ENCODE results near the gene LCE1F.

Gene LCE1F, protein sequence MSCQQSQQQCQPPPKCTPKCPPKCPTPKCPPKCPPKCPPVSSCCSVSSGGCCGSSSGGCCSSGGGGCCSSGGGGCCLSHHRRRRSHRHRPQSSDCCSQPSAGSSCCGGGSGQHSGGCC

DNA sequence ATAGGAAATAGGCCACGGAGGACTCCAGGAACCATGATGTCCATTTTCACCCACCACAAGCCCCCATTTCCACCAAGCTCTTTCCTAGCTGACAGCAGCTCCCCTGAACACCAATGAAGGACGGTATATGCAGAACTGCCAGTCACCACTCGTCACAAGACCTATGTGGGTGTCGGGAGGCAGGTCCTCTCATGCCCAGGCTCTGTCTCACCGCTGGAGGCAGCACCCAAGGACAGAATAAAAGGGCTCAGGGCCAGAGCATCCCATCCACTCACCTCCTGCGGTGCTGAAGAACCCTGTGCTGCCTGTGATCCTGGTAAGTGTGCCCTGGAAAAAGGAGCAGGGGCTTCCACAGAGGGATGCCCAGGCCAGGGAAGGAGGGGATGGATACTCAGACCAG is at the start of gene LCE1F:
Gene LCE1F, plus strand, starts transcription at position 266 of the 400 bp plus-strand sequence. CDS start 1,232 bp downstream, outside the sequence.
- H3K4me1 ChIP-seq (ENCODE audit: control insufficient read depth, insufficient read depth, low read length) = no peaks in the 10 kb centered on the region
- H3K27me3 ChIP-seq (ENCODE audit: control insufficient read depth, insufficient read depth, low read length) = no peaks in the 10 kb centered on the region
- no peak within 1 kb of the TSS for H3K27ac ChIP-seq (ENCODE audit: low read depth, low read length)
- H3K9ac ChIP-seq (ENCODE audit: low read length) = no peak within 1 kb of the TSS
- no peaks in the 10 kb centered on the region for H3K36me3 ChIP-seq (ENCODE audit: control insufficient read depth, insufficient read depth, low read length)
- no peak within 1 kb of the TSS for H3K4me3 ChIP-seq (ENCODE audit: low read length)

DNA sequence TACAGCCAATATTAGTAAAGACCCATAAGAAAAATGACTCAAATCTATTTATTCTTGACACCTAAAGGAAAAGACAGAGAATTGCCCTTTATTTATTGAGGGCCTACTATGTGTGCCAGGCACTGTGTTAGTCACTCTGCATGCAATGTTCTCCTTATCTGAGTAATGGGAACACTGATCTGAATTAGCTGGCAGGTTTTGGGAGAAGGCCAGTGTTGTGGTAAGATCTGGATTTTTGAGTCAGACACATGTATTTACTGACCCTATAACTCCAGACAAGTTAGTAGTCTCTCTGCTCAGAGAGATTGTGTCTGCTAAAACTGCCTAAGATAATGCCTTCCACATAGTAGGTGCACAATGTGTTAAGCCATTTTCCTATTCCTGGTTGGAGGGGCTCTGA is 49.7 kb upstream of the LCE1F start:
- no peaks in the 10 kb centered on the region for H3K4me1 ChIP-seq (ENCODE audit: control insufficient read depth, insufficient read depth, low read length)

DNA sequence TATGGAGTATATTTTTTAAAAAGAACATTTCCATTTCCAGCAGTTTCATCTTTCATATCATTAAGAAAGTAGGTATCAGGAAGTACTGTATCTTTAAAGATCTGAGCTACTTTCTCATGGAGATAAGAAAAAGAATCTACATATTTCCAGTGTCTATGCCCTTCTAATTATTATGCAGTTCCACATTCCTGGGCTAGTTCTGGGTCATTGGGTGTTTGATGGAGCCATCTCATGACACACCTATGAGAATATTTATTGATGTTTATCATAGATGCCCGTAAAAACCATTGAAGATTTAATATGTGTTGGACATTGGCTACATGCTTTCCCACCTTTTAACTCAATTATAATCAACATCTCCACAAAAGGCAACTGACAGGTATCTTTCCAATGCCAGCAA is 46.0 kb upstream of the LCE1F start:
- Histone ChIP-seq H3K4me1 (ENCODE audit: control insufficient read depth, insufficient read depth, low read length) (no peaks in the 10 kb centered on the region), H3K27ac (ENCODE audit: low read depth, low read length) (no peak overlapping the region)

More for the DNA sequence above, 49.7 kb upstream of the LCE1F start:
- Histone ChIP-seq H3K27me3 (ENCODE audit: control insufficient read depth, insufficient read depth, low read length) (no peaks in the 10 kb centered on the region), H3K4me3 (ENCODE audit: low read length) (no peak overlapping the region), H3K27ac (ENCODE audit: low read depth, low read length) (no peak overlapping the region), H3K9ac (ENCODE audit: low read length) (no peak overlapping the region), H3K36me3 (ENCODE audit: control insufficient read depth, insufficient read depth, low read length) (no peaks in the 10 kb centered on the region)

DNA sequence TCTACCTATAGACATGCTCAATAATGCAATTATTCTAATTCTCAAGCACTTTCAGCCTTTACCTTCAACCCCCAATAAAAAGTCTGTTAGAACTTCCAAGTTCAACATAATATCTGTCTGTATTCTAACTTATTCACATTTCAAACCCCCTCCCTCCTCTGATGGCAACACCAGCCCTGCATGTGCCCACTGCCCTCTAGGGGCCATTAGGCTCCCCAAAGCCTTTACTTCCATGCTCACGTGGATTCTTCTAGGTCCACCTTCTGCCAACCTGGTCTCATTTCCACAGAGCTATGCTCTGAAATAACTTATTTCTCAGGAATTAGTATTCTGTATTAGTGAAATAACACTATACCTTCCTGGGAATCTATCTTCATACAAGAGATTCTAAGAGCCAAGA is 39.3 kb upstream of the LCE1F start:
- Histone ChIP-seq H3K36me3 (ENCODE audit: control insufficient read depth, insufficient read depth, low read length) (no peaks in the 10 kb centered on the region), H3K27me3 (ENCODE audit: control insufficient read depth, insufficient read depth, low read length) (no peaks in the 10 kb centered on the region), H3K4me3 (ENCODE audit: low read length) (no peak overlapping the region), H3K4me1 (ENCODE audit: control insufficient read depth, insufficient read depth, low read length) (no peaks in the 10 kb centered on the region), H3K27ac (ENCODE audit: low read depth, low read length) (no peak overlapping the region), H3K9ac (ENCODE audit: low read length) (no peak overlapping the region)

More for the DNA sequence above, 46.0 kb upstream of the LCE1F start:
- no peaks in the 10 kb centered on the region for H3K36me3 ChIP-seq (ENCODE audit: control insufficient read depth, insufficient read depth, low read length)
- H3K4me3 ChIP-seq (ENCODE audit: low read length) = no peak overlapping the region
- H3K9ac ChIP-seq (ENCODE audit: low read length) = no peak overlapping the region
- no peaks in the 10 kb centered on the region for H3K27me3 ChIP-seq (ENCODE audit: control insufficient read depth, insufficient read depth, low read length)

DNA sequence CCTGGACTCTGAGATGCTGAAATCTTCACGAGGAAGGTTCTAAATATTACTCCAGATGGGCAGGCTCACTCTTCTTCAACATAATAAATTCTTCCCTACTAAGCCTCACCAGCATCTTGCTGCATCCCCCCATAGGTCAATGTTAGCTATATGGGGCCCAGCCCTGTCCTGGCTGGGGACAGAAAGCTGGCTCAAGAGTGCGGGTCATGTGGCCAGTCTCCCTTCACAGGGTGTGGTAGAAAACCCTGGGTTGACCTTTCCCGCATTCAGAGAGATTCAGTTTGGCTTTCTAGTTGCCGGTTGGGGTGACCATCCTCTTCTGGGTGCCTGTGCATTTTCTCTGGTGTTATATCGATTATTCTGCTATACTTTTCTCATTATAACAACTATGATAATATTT is 36.9 kb upstream of the LCE1F start:
- no peak overlapping the region for H3K9ac ChIP-seq (ENCODE audit: low read length)

DNA sequence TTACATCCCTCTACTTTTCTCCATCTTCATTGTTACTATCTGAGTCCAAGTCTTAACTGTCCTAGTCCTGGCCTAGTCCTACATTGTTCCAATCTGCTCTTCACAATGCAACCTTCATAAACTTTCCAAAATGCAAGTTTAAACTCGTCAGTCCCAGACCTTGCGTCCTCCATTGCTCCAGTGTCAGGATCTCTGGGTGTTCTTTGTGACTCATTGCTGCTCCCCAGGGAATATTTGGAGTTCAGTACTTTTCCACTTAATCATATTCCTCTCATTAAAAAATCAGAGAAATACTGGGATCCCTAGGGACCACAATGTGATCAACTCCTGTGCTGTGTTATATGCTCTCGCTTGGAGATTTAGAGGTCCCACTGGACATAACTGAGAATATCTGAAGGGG is 35.1 kb upstream of the LCE1F start:
- Histone ChIP-seq H3K27me3 (ENCODE audit: control insufficient read depth, insufficient read depth, low read length) (peaks cover 2% of the 10 kb centered on the region), H3K27ac (ENCODE audit: low read depth, low read length) (no peak overlapping the region)

More for the DNA sequence above, 36.9 kb upstream of the LCE1F start:
- Histone ChIP-seq H3K4me1 (ENCODE audit: control insufficient read depth, insufficient read depth, low read length) (no peaks in the 10 kb centered on the region), H3K27me3 (ENCODE audit: control insufficient read depth, insufficient read depth, low read length) (no peaks in the 10 kb centered on the region), H3K27ac (ENCODE audit: low read depth, low read length) (no peak overlapping the region), H3K36me3 (ENCODE audit: control insufficient read depth, insufficient read depth, low read length) (no peaks in the 10 kb centered on the region), H3K4me3 (ENCODE audit: low read length) (no peak overlapping the region)

DNA sequence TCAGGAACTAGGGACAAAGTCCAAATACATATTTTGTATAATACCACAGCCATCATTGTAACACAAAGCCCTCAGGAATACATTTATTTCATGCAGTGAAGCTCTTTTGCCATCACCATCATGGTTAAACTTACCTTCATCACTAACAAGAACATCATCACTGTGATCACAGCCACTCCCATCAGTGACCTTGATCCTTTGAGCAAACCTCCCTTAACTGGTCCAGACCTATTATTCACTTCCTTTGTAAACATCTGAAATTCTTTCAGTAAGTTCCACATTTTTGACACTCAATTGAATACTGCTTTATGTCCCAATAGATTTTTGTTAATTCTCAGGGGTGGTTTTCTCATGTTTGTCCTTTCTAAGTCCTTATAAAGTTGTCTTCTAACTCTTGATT is 33.3 kb upstream of the LCE1F start:
- H3K27me3 ChIP-seq (ENCODE audit: control insufficient read depth, insufficient read depth, low read length) = peaks cover 2% of the 10 kb centered on the region
- no peak overlapping the region for H3K9ac ChIP-seq (ENCODE audit: low read length)
- no peaks in the 10 kb centered on the region for H3K4me1 ChIP-seq (ENCODE audit: control insufficient read depth, insufficient read depth, low read length)

More for the DNA sequence above, 35.1 kb upstream of the LCE1F start:
- no peaks in the 10 kb centered on the region for H3K4me1 ChIP-seq (ENCODE audit: control insufficient read depth, insufficient read depth, low read length)
- H3K36me3 ChIP-seq (ENCODE audit: control insufficient read depth, insufficient read depth, low read length) = no peaks in the 10 kb centered on the region
- H3K4me3 ChIP-seq (ENCODE audit: low read length) = no peak overlapping the region
- no peak overlapping the region for H3K9ac ChIP-seq (ENCODE audit: low read length)

DNA sequence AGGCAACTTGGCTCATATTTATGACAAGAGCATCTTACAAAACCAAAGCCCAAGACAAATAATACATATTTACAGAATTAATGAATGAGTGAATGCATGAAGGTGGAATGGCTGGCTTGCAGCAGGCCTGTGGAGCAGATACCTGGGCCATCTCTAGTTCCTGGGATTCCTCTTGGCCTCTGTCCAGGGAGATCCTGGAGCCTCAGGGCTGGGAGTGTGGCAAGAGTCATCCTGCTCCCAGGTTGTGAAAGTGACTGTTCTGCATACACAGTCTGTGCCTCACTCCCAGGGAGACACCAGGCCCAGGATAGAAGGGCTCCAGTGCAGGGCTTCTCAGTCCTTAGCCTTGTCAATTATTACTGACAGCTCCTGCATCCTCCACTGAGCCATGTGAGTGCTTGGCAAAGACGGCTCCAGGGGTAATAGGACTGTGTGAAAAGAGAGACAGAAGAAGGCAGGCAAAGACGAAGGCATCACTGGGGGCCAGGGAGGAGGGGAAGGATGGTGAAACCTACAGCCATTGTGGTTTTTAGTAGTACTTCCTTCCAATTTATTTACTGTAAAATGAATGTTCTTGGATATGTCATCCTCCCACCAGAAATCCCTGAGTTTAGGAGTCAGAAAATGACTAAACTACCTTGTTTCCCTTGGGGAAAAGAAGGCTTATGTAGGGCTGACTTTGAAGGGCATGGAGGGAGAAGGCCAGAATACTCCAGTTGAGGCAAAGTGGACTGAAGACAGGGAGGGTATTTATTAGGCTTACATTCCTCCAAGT is 31.4 kb upstream of the LCE1F start:
- Histone ChIP-seq H3K4me3 (ENCODE audit: low read length) (no peak overlapping the region), H3K27ac (ENCODE audit: low read depth, low read length) (no peak overlapping the region), H3K4me1 (ENCODE audit: control insufficient read depth, insufficient read depth, low read length) (no peaks in the 10 kb centered on the region), H3K36me3 (ENCODE audit: control insufficient read depth, insufficient read depth, low read length) (no peaks in the 10 kb centered on the region), H3K27me3 (ENCODE audit: control insufficient read depth, insufficient read depth, low read length) (peaks cover 2% of the 10 kb centered on the region), H3K9ac (ENCODE audit: low read length) (no peak overlapping the region)

More for the DNA sequence above, 33.3 kb upstream of the LCE1F start:
- Histone ChIP-seq H3K36me3 (ENCODE audit: control insufficient read depth, insufficient read depth, low read length) (no peaks in the 10 kb centered on the region), H3K27ac (ENCODE audit: low read depth, low read length) (no peak overlapping the region), H3K4me3 (ENCODE audit: low read length) (no peak overlapping the region)

DNA sequence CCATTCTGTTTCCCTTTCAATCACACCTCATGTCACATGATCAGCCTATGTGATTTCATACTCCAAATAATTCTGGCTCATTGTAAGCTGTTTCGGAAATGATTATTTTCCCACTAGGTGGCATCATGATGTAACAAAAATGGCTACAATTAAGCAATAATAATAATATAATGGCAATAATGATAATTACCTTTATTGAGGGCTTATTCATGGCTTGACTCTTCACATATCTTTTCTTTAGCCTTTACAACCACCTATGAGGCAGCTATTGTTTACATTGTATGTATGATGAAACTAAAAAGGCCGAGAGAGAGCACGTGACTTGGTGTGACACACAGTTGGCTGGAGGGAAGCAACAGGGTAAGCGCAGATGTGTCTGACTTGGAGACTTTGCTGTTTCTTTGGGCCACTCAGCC is 29.6 kb upstream of the LCE1F start:
- Histone ChIP-seq H3K36me3 (ENCODE audit: control insufficient read depth, insufficient read depth, low read length) (no peaks in the 10 kb centered on the region), H3K9ac (ENCODE audit: low read length) (no peak overlapping the region), H3K4me3 (ENCODE audit: low read length) (no peak overlapping the region), H3K27ac (ENCODE audit: low read depth, low read length) (no peak overlapping the region), H3K27me3 (ENCODE audit: control insufficient read depth, insufficient read depth, low read length) (peaks cover 2% of the 10 kb centered on the region), H3K4me1 (ENCODE audit: control insufficient read depth, insufficient read depth, low read length) (no peaks in the 10 kb centered on the region)

DNA sequence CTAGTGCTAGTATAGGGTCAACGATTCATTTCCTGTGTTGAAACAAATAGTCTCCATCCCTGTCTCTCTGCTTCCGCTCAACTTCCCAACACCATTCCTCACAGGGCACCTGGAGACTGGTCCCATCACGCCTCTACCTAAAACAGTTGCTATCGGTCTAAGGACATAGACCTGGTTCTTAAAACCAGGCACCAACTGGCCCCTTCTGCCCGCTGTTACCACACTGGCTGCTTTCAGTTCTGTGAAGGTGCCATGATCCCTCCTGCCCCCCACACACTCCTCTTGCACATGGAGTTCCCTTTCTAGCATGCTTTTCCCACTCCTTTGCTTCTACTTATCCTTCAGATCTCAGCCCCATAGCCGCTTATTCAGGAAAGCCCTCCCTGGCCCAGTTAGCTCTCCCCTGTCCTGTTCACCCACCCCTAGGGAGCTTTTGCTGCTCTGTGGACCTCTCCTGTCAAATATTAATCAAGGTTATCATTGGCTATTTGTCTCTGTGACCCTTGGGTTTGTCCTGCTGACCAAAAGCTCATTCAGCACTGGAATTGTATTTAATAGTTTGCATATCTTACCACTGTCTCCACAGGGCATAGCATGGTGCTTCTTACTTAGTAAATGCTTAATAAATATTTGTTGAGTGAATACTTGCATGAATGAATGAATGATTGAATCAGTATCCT is 29.0 kb upstream of the LCE1F start:
- no peaks in the 10 kb centered on the region for H3K4me1 ChIP-seq (ENCODE audit: control insufficient read depth, insufficient read depth, low read length)
- peaks cover 2% of the 10 kb centered on the region for H3K27me3 ChIP-seq (ENCODE audit: control insufficient read depth, insufficient read depth, low read length)

DNA sequence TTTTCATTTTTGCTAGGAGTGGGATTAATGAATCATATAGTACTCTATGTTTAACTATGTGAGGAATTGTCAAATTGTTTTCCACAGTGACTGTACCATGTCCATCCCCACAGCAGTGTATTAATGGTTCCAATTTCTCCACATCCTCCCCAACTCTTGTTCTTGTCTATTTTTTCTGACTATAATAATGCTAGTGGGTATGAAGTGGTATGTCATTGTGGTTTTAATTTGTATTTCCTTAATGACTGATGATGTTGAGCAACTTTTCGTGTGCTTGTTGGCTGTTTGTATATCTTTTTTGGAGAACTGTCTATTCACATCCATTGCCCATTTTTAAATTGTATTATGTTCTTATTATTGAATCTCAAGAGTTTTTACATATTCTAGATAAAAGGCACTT is 27.1 kb upstream of the LCE1F start:
- Histone ChIP-seq H3K36me3 (ENCODE audit: control insufficient read depth, insufficient read depth, low read length) (no peaks in the 10 kb centered on the region), H3K27ac (ENCODE audit: low read depth, low read length) (no peak overlapping the region), H3K4me1 (ENCODE audit: control insufficient read depth, insufficient read depth, low read length) (no peaks in the 10 kb centered on the region), H3K9ac (ENCODE audit: low read length) (no peak overlapping the region), H3K27me3 (ENCODE audit: control insufficient read depth, insufficient read depth, low read length) (peaks cover 2% of the 10 kb centered on the region), H3K4me3 (ENCODE audit: low read length) (no peak overlapping the region)

More for the DNA sequence above, 29.0 kb upstream of the LCE1F start:
- H3K27ac ChIP-seq (ENCODE audit: low read depth, low read length) = no peak overlapping the region
- no peak overlapping the region for H3K9ac ChIP-seq (ENCODE audit: low read length)
- H3K4me3 ChIP-seq (ENCODE audit: low read length) = no peak overlapping the region
- no peaks in the 10 kb centered on the region for H3K36me3 ChIP-seq (ENCODE audit: control insufficient read depth, insufficient read depth, low read length)

DNA sequence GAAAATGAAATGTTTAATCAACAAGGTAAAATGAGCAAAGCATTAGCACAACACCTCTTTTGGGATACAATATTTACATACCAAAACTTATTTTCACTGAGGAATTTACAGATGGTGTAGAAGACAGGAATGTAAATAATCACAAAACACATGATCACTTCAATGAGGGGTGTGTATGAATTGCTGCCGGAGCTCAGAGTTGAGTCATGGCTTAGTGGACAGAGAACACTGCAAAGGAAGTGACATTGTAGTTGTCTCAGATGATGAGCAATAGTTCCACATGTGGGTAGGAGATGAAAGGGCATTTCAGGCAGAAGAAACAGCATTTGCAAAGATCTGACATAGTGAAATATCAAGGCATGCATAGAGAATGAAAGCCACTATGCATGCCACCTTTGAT is 22.7 kb upstream of the LCE1F start:
- H3K36me3 ChIP-seq (ENCODE audit: control insufficient read depth, insufficient read depth, low read length) = no peaks in the 10 kb centered on the region
- H3K27me3 ChIP-seq (ENCODE audit: control insufficient read depth, insufficient read depth, low read length) = no peaks in the 10 kb centered on the region
- no peaks in the 10 kb centered on the region for H3K4me1 ChIP-seq (ENCODE audit: control insufficient read depth, insufficient read depth, low read length)
- no peak overlapping the region for H3K27ac ChIP-seq (ENCODE audit: low read depth, low read length)
- no peak overlapping the region for H3K4me3 ChIP-seq (ENCODE audit: low read length)
- H3K9ac ChIP-seq (ENCODE audit: low read length) = no peak overlapping the region
